ENCODE data around the gene ARHGAP26. TPM values are rescaled to one million over a fixed set of nuclear protein-coding genes. Genes with fewer than 3 reads are reported as not detected.

The ARHGAP26 gene
- total RNA-seq, 1 donor = 7.6 TPM

GRCh38 chr5:142800776-142801494 lies 30.8 kb downstream of the ARHGAP26 start:
- no peak for TF ChIP-seq CTCF (IDR thresholded peaks at IDR 0.05; ENCODE audit: extremely low read depth, low read depth, low read length)
- Histone ChIP-seq H3K79me2 (ENCODE audit: insufficient read depth, low read length) (no peaks in the 10 kb centered on the region), H2AFZ (ENCODE audit: low read length) (no peak overlapping the region), H3K4me1 (ENCODE audit: insufficient read depth, low read length) (no peaks in the 10 kb centered on the region), H3K27ac (ENCODE audit: low read depth, low read length) (no peak overlapping the region), H4K20me1 (ENCODE audit: insufficient read depth, low read length) (no peaks in the 10 kb centered on the region), H3K36me3 (ENCODE audit: insufficient read depth, low read length) (no peaks in the 10 kb centered on the region), H3K27me3 (ENCODE audit: insufficient read depth, low read length) (peaks cover 3% of the 10 kb centered on the region), H3K4me2 (ENCODE audit: insufficient read depth, low read length) (no peak overlapping the region), H3K9me3 (ENCODE audit: low read depth, low read length) (no peaks in the 10 kb centered on the region), H3K4me3 (ENCODE audit: insufficient read depth, low read length) (no peak overlapping the region)
- DNase-seq (ENCODE audit: insufficient read length, low spot score, missing footprints) = no peak

- no peak overlapping the region for H3K4me3 ChIP-seq (ENCODE audit: insufficient read depth, low read length)
These were observed 31.3 kb downstream of the ARHGAP26 start for GRCh38 chr5:142801495-142801871.

GRCh38 chr5:142803428-142804125 lies 33.4 kb downstream of the ARHGAP26 start:
- Histone ChIP-seq H3K79me2 (ENCODE audit: insufficient read depth, low read length) (no peaks in the 10 kb centered on the region), H3K27me3 (ENCODE audit: insufficient read depth, low read length) (no peaks in the 10 kb centered on the region), H3K36me3 (ENCODE audit: insufficient read depth, low read length) (no peaks in the 10 kb centered on the region), H3K4me1 (ENCODE audit: insufficient read depth, low read length) (no peaks in the 10 kb centered on the region), H3K4me3 (ENCODE audit: insufficient read depth, low read length) (no peak overlapping the region), H4K20me1 (ENCODE audit: insufficient read depth, low read length) (peaks cover 2% of the 10 kb centered on the region), H3K9me3 (ENCODE audit: low read depth, low read length) (no peaks in the 10 kb centered on the region), H3K27ac (ENCODE audit: low read depth, low read length) (no peak overlapping the region), H2AFZ (ENCODE audit: low read length) (no peak overlapping the region), H3K4me2 (ENCODE audit: insufficient read depth, low read length) (no peak overlapping the region)
- DNase-seq (ENCODE audit: insufficient read length, low spot score, missing footprints) = no peak
- no peak for TF ChIP-seq CTCF (IDR thresholded peaks at IDR 0.05; ENCODE audit: extremely low read depth, low read depth, low read length)

More at GRCh38 chr5:142801495-142801871, 31.3 kb downstream of the ARHGAP26 start:
- no peak for DNase-seq (ENCODE audit: insufficient read length, low spot score, missing footprints)
- Histone ChIP-seq H3K79me2 (ENCODE audit: insufficient read depth, low read length) (no peaks in the 10 kb centered on the region), H4K20me1 (ENCODE audit: insufficient read depth, low read length) (no peaks in the 10 kb centered on the region), H3K27me3 (ENCODE audit: insufficient read depth, low read length) (peaks cover 3% of the 10 kb centered on the region), H3K27ac (ENCODE audit: low read depth, low read length) (no peak overlapping the region), H3K4me2 (ENCODE audit: insufficient read depth, low read length) (no peak overlapping the region), H2AFZ (ENCODE audit: low read length) (no peak overlapping the region), H3K9me3 (ENCODE audit: low read depth, low read length) (no peaks in the 10 kb centered on the region), H3K36me3 (ENCODE audit: insufficient read depth, low read length) (no peaks in the 10 kb centered on the region), H3K4me1 (ENCODE audit: insufficient read depth, low read length) (no peaks in the 10 kb centered on the region)
- no peak for TF ChIP-seq CTCF (IDR thresholded peaks at IDR 0.05; ENCODE audit: extremely low read depth, low read depth, low read length)

GRCh38 chr5:142805339-142805738 lies 35.2 kb downstream of the ARHGAP26 start:
- Histone ChIP-seq H4K20me1 (ENCODE audit: insufficient read depth, low read length) (peaks cover 2% of the 10 kb centered on the region), H3K36me3 (ENCODE audit: insufficient read depth, low read length) (no peaks in the 10 kb centered on the region), H3K79me2 (ENCODE audit: insufficient read depth, low read length) (no peaks in the 10 kb centered on the region), H3K27me3 (ENCODE audit: insufficient read depth, low read length) (no peaks in the 10 kb centered on the region), H3K4me1 (ENCODE audit: insufficient read depth, low read length) (no peaks in the 10 kb centered on the region), H3K27ac (ENCODE audit: low read depth, low read length) (no peak overlapping the region), H2AFZ (ENCODE audit: low read length) (no peak overlapping the region), H3K9me3 (ENCODE audit: low read depth, low read length) (no peaks in the 10 kb centered on the region), H3K4me3 (ENCODE audit: insufficient read depth, low read length) (no peak overlapping the region), H3K4me2 (ENCODE audit: insufficient read depth, low read length) (no peak overlapping the region)
- no peak for DNase-seq (ENCODE audit: insufficient read length, low spot score, missing footprints)
- TF ChIP-seq CTCF (IDR thresholded peaks at IDR 0.05; ENCODE audit: extremely low read depth, low read depth, low read length) = no peak
